Breast epithelium (tissue), 3 donors: ENCODE results near the gene GARRE1.
"Not testable (repeated sequence)": the region's sequence is repeated elsewhere in the genome, so short reads cannot be mapped to it uniquely, and the experiment has no call there.

Source experiments
- POLR2A ChIP-seq: fragments of 450-650 bp; IDR thresholded peaks from one replicate; pipeline ENCODE4 v1.6.1; 2016; ENCODE audit warnings: antibody characterized with exemption, mild to moderate bottlenecking, moderate library complexity
- POLR2AphosphoS5 ChIP-seq, 3 donors: sonication (generic); formaldehyde crosslinking; IDR thresholded peaks; one replicate each; pipeline ENCODE4 v1.6.1; 2017; ENCODE audit warnings: antibody characterized with exemption in 3 of 3

- TF ChIP-seq POLR2AphosphoS5 (IDR thresholded peaks at IDR 0.05); POLR2A: not testable (repeated sequence)
Measured at GRCh38 chr19:34253167-34253566, 1.2 kb upstream of the GARRE1 start.
